DOHH2 (cell line): ENCODE data around the gene METTL1.

Source experiments
- H3F3A ChIP-seq: fragments of 200-600 bp; sonication (generic), shearing (Covaris generic); 2 replicates; pipeline ENCODE4 v1.6.0; 2016; ENCODE audit warnings: antibody characterized with exemption, mild to moderate bottlenecking; ENCODE audit not compliant: control insufficient read depth, insufficient read depth
- H3K27ac ChIP-seq: fragments of 200-600 bp; sonication (generic); 2 replicates; pipeline ENCODE4 v1.5.1; 2014; ENCODE audit warnings: low read depth, mild to moderate bottlenecking, low read length, moderate library complexity
- H3K27me3 ChIP-seq: fragments of 200-600 bp; sonication (generic); 2 replicates; pipeline ENCODE4 v1.6.1; 2014; ENCODE audit warnings: mild to moderate bottlenecking, low read length, mixed read lengths; ENCODE audit not compliant: control insufficient read depth
- H3K36me3 ChIP-seq: fragments of 200-600 bp; sonication (generic); 2 replicates; pipeline ENCODE4 v1.6.1; 2014; ENCODE audit warnings: mild to moderate bottlenecking, low read length, moderate library complexity, mixed read lengths; ENCODE audit not compliant: control insufficient read depth
- H3K4me1 ChIP-seq: fragments of 200-600 bp; sonication (generic); 2 replicates; pipeline ENCODE4 v1.6.1; 2014; ENCODE audit warnings: mild to moderate bottlenecking, low read length, mixed read lengths; ENCODE audit not compliant: control insufficient read depth
- H3K4me2 ChIP-seq: fragments of 200-600 bp; sonication (generic); 2 replicates; pipeline ENCODE4 v1.6.0; 2014; ENCODE audit warnings: mild to moderate bottlenecking, low read length, moderate library complexity
- H3K4me3 ChIP-seq: fragments of 200-600 bp; sonication (generic); 2 replicates; pipeline ENCODE4 v1.5.1; 2014; ENCODE audit warnings: mild to moderate bottlenecking, low read length, mixed read lengths
- H3K79me2 ChIP-seq: fragments of 200-600 bp; sonication (generic); 2 replicates; pipeline ENCODE4 v1.6.1; 2014; ENCODE audit warnings: mild to moderate bottlenecking, low read length, mixed read lengths; ENCODE audit not compliant: control insufficient read depth
- H3K9me2 ChIP-seq: fragments of 200-600 bp; sonication (generic); replicated peaks from 2 replicates; pipeline ENCODE4 v1.6.1; 2014; ENCODE audit warnings: mild to moderate bottlenecking, low read length, mixed read lengths; ENCODE audit not compliant: control insufficient read depth
- H3K9me3 ChIP-seq: fragments of 200-600 bp; sonication (generic); 2 replicates; pipeline ENCODE4 v1.6.1; 2014; ENCODE audit warnings: antibody characterized with exemption, low read length, mixed read lengths; ENCODE audit not compliant: control insufficient read depth, insufficient read depth
- H4K20me1 ChIP-seq: fragments of 200-600 bp; sonication (generic); 2 replicates; pipeline ENCODE4 v1.6.0; 2014; ENCODE audit warnings: low read depth, mild to moderate bottlenecking, antibody characterized with exemption, low read length, moderate library complexity; ENCODE audit not compliant: control insufficient read depth, insufficient read depth
- CTCF ChIP-seq: fragments of 200-600 bp; sonication (generic); IDR thresholded peaks from one replicate; pipeline ENCODE4 v1.5.1; 2014; ENCODE audit warnings: antibody characterized with exemption, mild to moderate bottlenecking, low read depth, low read length; ENCODE audit not compliant: poor library complexity, severe bottlenecking
- EZH2phosphoT487 ChIP-seq: fragments of 200-600 bp; sonication (generic); IDR thresholded peaks from 2 replicates; pipeline ENCODE4 v1.6.1; 2017; ENCODE audit warnings: borderline replicate concordance, mild to moderate bottlenecking, antibody characterized with exemption, low read length, moderate library complexity, mixed read lengths

The METTL1 gene

DNA sequence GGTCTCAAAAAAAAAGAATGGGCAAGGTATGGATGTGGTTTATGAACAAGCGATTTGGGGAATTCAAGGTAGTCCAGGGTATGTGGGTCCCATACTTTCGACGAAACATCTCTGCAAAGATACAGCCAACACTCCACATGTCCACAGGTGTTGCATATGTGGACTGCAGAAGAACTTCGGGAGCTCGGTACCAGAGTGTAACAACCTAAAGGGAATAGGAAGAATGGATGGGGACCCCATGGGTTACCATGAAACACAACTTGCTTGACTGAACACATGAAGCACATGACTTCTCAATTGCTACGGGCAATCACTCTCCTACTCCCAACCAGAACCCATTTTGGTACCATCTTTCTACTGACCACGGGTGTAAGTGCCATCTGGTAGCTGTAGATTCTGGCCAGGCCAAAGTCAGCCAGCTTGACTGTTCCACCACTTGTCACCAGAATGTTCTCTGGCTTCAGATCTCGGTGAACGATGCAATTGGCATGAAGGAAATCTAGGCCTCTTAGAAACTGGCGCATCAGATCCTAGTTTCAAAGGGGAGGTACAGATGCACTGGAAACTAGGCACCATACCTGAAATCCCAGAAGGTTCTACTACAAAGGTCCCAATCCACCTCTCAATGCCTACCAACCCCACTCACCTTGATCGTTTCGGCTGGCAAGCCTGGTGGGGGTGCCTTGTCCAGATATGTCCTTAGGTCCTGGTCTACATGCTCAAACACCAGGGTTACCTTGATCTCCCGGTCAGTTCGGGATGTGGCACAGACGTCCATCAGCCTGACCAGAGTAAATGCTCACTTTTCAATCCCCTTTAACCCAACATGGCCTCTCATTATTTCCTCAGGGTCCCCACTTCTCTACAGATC lies 21.1 kb downstream of the METTL1 start:
- peaks cover 60% of the 10 kb centered on the region for H3K36me3 ChIP-seq

GRCh38 chr12:57749061-57749460 lies 22.8 kb downstream of the METTL1 start:
- Histone ChIP-seq H3F3A (peaks cover 31% of the 10 kb centered on the region), H3K36me3 (peaks cover 68% of the 10 kb centered on the region), H3K27ac (no peak overlapping the region), H3K4me3 (no peak overlapping the region), H4K20me1 (no peaks in the 10 kb centered on the region; the same call in 1 of the 2 replicates), H3K79me2 (peaks cover 46% of the 10 kb centered on the region), H3K9me2 (no peaks in the 10 kb centered on the region), H3K4me2 (no peak overlapping the region), H3K4me1 (peaks cover 43% of the 10 kb centered on the region), H3K9me3 (no peaks in the 10 kb centered on the region), H3K27me3 (no peaks in the 10 kb centered on the region)
- TF ChIP-seq CTCF (no peak), EZH2phosphoT487 (no peak)

More for the DNA sequence above, 21.1 kb downstream of the METTL1 start:
- H3K4me1 ChIP-seq: peaks cover 40% of the 10 kb centered on the region
- peak overlapping the region; percentile 57; the same call in 1 of the 2 replicates for H3K27ac ChIP-seq
- peaks cover 34% of the 10 kb centered on the region for H3F3A ChIP-seq
- no peaks in the 10 kb centered on the region for H3K9me2 ChIP-seq
- no peak for TF ChIP-seq EZH2phosphoT487
- no peaks in the 10 kb centered on the region for H3K27me3 ChIP-seq
- no peaks in the 10 kb centered on the region for H3K9me3 ChIP-seq
- H3K4me2 ChIP-seq: peak overlapping the region; percentile 78
- H3K4me3 ChIP-seq: peak overlapping the region; percentile 98
- no peaks in the 10 kb centered on the region; the same call in 1 of the 2 replicates for H4K20me1 ChIP-seq
- H3K79me2 ChIP-seq: peaks cover 39% of the 10 kb centered on the region

DNA sequence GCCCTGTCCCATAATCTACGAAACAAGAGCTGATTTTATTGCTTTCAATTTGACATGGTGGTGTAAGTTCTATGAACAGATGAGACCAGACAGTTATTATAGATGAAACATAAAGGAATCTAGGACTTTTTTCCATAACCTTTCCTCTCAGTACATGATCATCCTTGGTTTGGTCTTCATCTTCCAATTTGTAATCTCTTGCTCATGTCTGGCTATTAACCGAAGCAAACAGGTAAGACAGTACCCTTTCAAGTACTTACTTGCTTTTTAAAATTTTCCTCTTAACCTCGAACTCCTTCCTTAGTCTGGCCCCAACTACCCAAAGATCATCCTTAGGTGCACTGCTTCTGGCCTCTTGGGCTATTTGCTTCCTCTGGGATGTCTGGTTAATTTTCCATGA lies 25.9 kb downstream of the METTL1 start:
- Histone ChIP-seq H3F3A (peaks cover 29% of the 10 kb centered on the region), H3K27me3 (no peaks in the 10 kb centered on the region), H3K9me2 (no peaks in the 10 kb centered on the region), H3K79me2 (peaks cover 41% of the 10 kb centered on the region), H3K9me3 (no peaks in the 10 kb centered on the region), H3K36me3 (peaks cover 57% of the 10 kb centered on the region), H3K27ac (no peak overlapping the region), H3K4me3 (peak overlapping the region; percentile 93), H3K4me2 (peak overlapping the region; percentile 77), H3K4me1 (peaks cover 55% of the 10 kb centered on the region), H4K20me1 (no peaks in the 10 kb centered on the region; the same call in 1 of the 2 replicates)
- TF ChIP-seq EZH2phosphoT487: no peak
- TF ChIP-seq CTCF: no peak

DNA sequence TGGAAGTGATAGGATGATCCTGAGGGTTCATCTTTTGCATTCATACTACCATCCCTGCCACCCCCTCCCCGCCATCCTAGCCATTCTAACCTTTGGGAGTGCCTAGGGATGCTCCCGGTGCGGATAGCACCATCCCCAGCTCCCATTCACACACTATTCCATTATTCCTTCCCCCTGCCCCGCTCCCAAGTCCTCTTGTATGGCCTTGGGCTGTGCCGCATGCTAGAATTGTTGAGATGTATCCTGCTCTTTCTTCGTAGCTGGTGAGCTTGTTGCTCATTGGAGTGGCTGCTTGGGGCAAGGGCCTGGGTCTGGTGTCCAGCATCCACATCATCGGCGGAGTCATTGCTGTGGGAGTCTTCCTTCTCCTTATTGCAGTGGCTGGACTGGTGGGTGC lies 26.4 kb downstream of the METTL1 start:
- peak overlapping the region; percentile 93 for H3K4me3 ChIP-seq
- H3K9me3 ChIP-seq: no peaks in the 10 kb centered on the region
- H3K36me3 ChIP-seq: peaks cover 52% of the 10 kb centered on the region
- peaks cover 41% of the 10 kb centered on the region for H3K79me2 ChIP-seq
- peaks cover 29% of the 10 kb centered on the region for H3F3A ChIP-seq
- H3K9me2 ChIP-seq: no peaks in the 10 kb centered on the region
- peak overlapping the region; percentile 56 for H3K27ac ChIP-seq
- TF ChIP-seq CTCF: no peak
- no peak for TF ChIP-seq EZH2phosphoT487
- peaks cover 55% of the 10 kb centered on the region for H3K4me1 ChIP-seq
- no peaks in the 10 kb centered on the region for H4K20me1 ChIP-seq
- H3K27me3 ChIP-seq: no peaks in the 10 kb centered on the region
- peak overlapping the region; percentile 77 for H3K4me2 ChIP-seq
